Esophagus muscularis mucosa (tissue), 4 donors: ENCODE measurements around the gene CCDC74B. TPM values are rescaled to one million over a fixed set of nuclear protein-coding genes. Genes with fewer than 3 reads are reported as not detected.
"Not testable (repeated sequence)": the region's sequence is repeated elsewhere in the genome, so short reads cannot be mapped to it uniquely, and the experiment has no call there.

Source experiments
- DNase-seq: peaks from one replicate; pipeline ENCODE4 v3.0.0-alpha.2; 2017; ENCODE audit errors: extremely low spot score
- H3K27ac ChIP-seq, 4 donors: fragments of 200-600 bp; sonication (generic); replicated peaks in 1 of 4; 1 replicate in 3 of 4; 2 replicates in 1 of 4; pipeline ENCODE4 v1.5.1; 2016 to 2019; ENCODE audit warnings: mild to moderate bottlenecking in 1 of 4
- H3K27me3 ChIP-seq, 4 donors: fragments of 200-600 bp; sonication (generic); one replicate each; pipeline versions ENCODE4 v1.5.1 to v1.6.0; 2016 to 2019
- H3K36me3 ChIP-seq, 4 donors: fragments of 200-600 bp; sonication (generic); one replicate each; pipeline ENCODE4 v1.5.1; 2016 to 2019
- H3K4me1 ChIP-seq, 4 donors: fragments of 200-600 bp; sonication (generic); one replicate each; pipeline ENCODE4 v1.5.1; 2016 to 2019
- H3K4me3 ChIP-seq, 4 donors: fragments of 200-600 bp; sonication (generic); 1 replicate in 2 of 4; 2 replicates in 2 of 4; pipeline ENCODE4 v1.5.1; 2016 to 2019; ENCODE audit warnings: mild to moderate bottlenecking in 4 of 4, moderate library complexity in 1 of 4
- H3K9me3 ChIP-seq, 4 donors: fragments of 200-600 bp; sonication (generic); 1 replicate in 3 of 4; 2 replicates in 1 of 4; pipeline ENCODE4 v1.5.1; 2016 to 2019
- CTCF ChIP-seq, 3 experiments: fragments of 200-600 bp in 2 of 3; fragments of 450-650 bp in 1 of 3; sonication (generic) in 2 of 3; IDR thresholded peaks; one replicate each; pipeline ENCODE4 v1.5.1; 2017 to 2019; ENCODE audit warnings: antibody characterized with exemption in 3 of 3, mild to moderate bottlenecking in 2 of 3, moderate library complexity in 1 of 3
- EP300 ChIP-seq: sonication (generic); formaldehyde crosslinking; IDR thresholded peaks from one replicate; pipeline ENCODE4 v1.6.1; 2017; ENCODE audit warnings: antibody characterized with exemption
- POLR2A ChIP-seq: fragments of 450-650 bp; IDR thresholded peaks from one replicate; pipeline ENCODE4 v1.6.1; 2017; ENCODE audit warnings: antibody characterized with exemption, moderate library complexity, mild to moderate bottlenecking, low read depth
- POLR2AphosphoS5 ChIP-seq, 2 donors: sonication (generic); formaldehyde crosslinking; IDR thresholded peaks; one replicate each; pipeline ENCODE4 v1.6.1; 2017; ENCODE audit warnings: antibody characterized with exemption in 2 of 2
- WGBS: methylation state at CpG from one replicate; pipeline ENCODE4 v1.1.5; 2018; 5-methylcytosine and 5-hydroxymethylcytosine counted together
- intact Hi-C: fragments of 100-400 bp; cut with DNase I; formaldehyde crosslinking; loops from one replicate; pipeline ENCODE4 v1.15.1; 2023
- total RNA-seq, 4 donors: library from RNA; depleted of rRNA; stranded (reverse); fragments of >200 nt; gene quantifications; one replicate each; pipeline versions ENCODE4 v1.1.0 to v1.2.1, GENCODE V29; 2016

The CCDC74B gene
- total RNA-seq, 4 donors from 2014 or later: 2.8 to 5.0 (median 4.2) TPM

GRCh38 chr2:130181880-130182682 is 37.2 kb upstream of the CCDC74B start, which contains the start of gene MZT2B:
Gene MZT2B (plus strand): TSS chr2:130182262. CDS start chr2:130182283, 21 bp downstream.
- intact Hi-C loops: loop anchor here (2.0 kb wide), 1 partner anchor 151 kb away; no protein-coding TSS in a partner anchor
- not testable (repeated sequence) for H3K27me3 ChIP-seq, H3K9me3 ChIP-seq
- no CpG with 5 or more reads among the region's 86 CpGs for WGBS
- H3K4me3 ChIP-seq: peak within 1 kb of the TSS; percentile 69 to 96 (median 90)
- TF ChIP-seq POLR2AphosphoS5 (IDR thresholded peaks at IDR 0.05) (peak; percentile 48 to 66), CTCF (IDR thresholded peaks at IDR 0.05) (peak in 2 of 3 experiments; percentile 78 to 83)
- peaks cover 24 to 40% (median 32%) of the 10 kb centered on the region in 4 donors for H3K4me1 ChIP-seq
- H3K36me3 ChIP-seq: peaks cover 0 to 12% (median 4%) of the 10 kb centered on the region in 4 donors
- DNase-seq: peak; percentile 95
- H3K27ac ChIP-seq: peak within 1 kb of the TSS; percentile 92 to 96 (median 94)

GRCh38 chr2:130181325-130181879 is 36.5 kb upstream of the CCDC74B start, which contains the start of gene SMPD4:
Gene SMPD4 (minus strand): TSS chr2:130181602. CDS start chr2:130176592, 5,010 bp downstream.
- WGBS: 0% methylated on average over 31 of the region's 55 CpGs
- TF ChIP-seq POLR2A (no peak), CTCF (IDR thresholded peaks at IDR 0.05) (no peak), EP300 (no peak), POLR2AphosphoS5 (IDR thresholded peaks at IDR 0.05) (peak; percentile 80 to 93)
- peak within 1 kb of the TSS; percentile 69 to 96 (median 90) for H3K4me3 ChIP-seq
- intact Hi-C loops: no loop called here
- DNase-seq: peak; percentile 99
- no peaks in the 10 kb centered on the region for H3K9me3 ChIP-seq
- peak within 1 kb of the TSS; percentile 92 to 96 (median 94) for H3K27ac ChIP-seq
- H3K4me1 ChIP-seq: peaks cover 24 to 40% (median 32%) of the 10 kb centered on the region in 4 donors
- H3K36me3 ChIP-seq: peaks cover 0 to 15% (median 7%) of the 10 kb centered on the region in 4 donors
- no peaks in the 10 kb centered on the region for H3K27me3 ChIP-seq

- peak overlapping the region; percentile 69 to 96 (median 90) for H3K4me3 ChIP-seq
- H3K27me3 ChIP-seq, DNase-seq, intact Hi-C loops, H3K9me3 ChIP-seq: not testable (repeated sequence)
- H3K36me3 ChIP-seq: peaks cover 0 to 19% (median 11%) of the 10 kb centered on the region in 4 donors
- H3K27ac ChIP-seq: peak overlapping the region; percentile 92 to 96 (median 94)
- H3K4me1 ChIP-seq: peaks cover 24 to 40% (median 32%) of the 10 kb centered on the region in 4 donors
- WGBS: 28% methylated on average over 38 of the region's 38 CpGs
Measured at GRCh38 chr2:130180404-130181324, 35.8 kb upstream of the CCDC74B start.

GRCh38 chr2:130174866-130175265 is 30.0 kb upstream of the CCDC74B start:
- H3K9me3 ChIP-seq, DNase-seq, H3K27me3 ChIP-seq, H3K4me1 ChIP-seq, H3K4me3 ChIP-seq, intact Hi-C loops, H3K27ac ChIP-seq: not testable (repeated sequence)
- H3K36me3 ChIP-seq: peaks cover 34 to 77% (median 64%) of the 10 kb centered on the region in 4 donors
- WGBS: 96% methylated on average over 5 of the region's 5 CpGs

- WGBS: 95% methylated on average over 7 of the region's 7 CpGs
- Histone ChIP-seq H3K9me3 (no peaks in the 10 kb centered on the region), H3K27ac (no peak overlapping the region), H3K27me3 (no peaks in the 10 kb centered on the region), H3K4me1 (no peaks in the 10 kb centered on the region), H3K4me3 (no peak overlapping the region), H3K36me3 (peaks cover 64 to 100% (median 91%) of the 10 kb centered on the region in 4 donors)
- DNase-seq: no peak
- no peak for TF ChIP-seq EP300
- no peak for TF ChIP-seq POLR2AphosphoS5 (IDR thresholded peaks at IDR 0.05)
- intact Hi-C loops: no loop called here
Measured at GRCh38 chr2:130169896-130170295, 25.0 kb upstream of the CCDC74B start.

GRCh38 chr2:130169163-130169562 is 24.3 kb upstream of the CCDC74B start:
- WGBS: 97% methylated on average over 3 of the region's 3 CpGs
- intact Hi-C loops, H3K4me1 ChIP-seq, DNase-seq, H3K4me3 ChIP-seq, H3K27ac ChIP-seq, H3K9me3 ChIP-seq, H3K27me3 ChIP-seq: not testable (repeated sequence)
- H3K36me3 ChIP-seq: peaks cover 66 to 100% (median 93%) of the 10 kb centered on the region in 4 donors

GRCh38 chr2:130166611-130167010 is 21.7 kb upstream of the CCDC74B start:
- H3K27me3 ChIP-seq, DNase-seq, H3K9me3 ChIP-seq, intact Hi-C loops, H3K4me1 ChIP-seq, H3K4me3 ChIP-seq, H3K27ac ChIP-seq: not testable (repeated sequence)
- whole genome bisulfite sequencing: 85% methylated on average over 3 of the region's 3 CpGs
- H3K36me3 ChIP-seq: peaks cover 54 to 99% (median 87%) of the 10 kb centered on the region in 4 donors
